T-helper 2 cell treated with Interferon-gamma antibody and Interleukin-4, amounts not matched to agents 100 ng/mL and 5 ng/mL, for 36 hours (primary cell): ENCODE data around the gene RFX2. TPM values are rescaled to one million over a fixed set of nuclear protein-coding genes. Genes with fewer than 3 reads are reported as not detected.

Experiments
- intact Hi-C: fragments of 100-400 bp; cut with micrococcal nuclease; formaldehyde crosslinking; loops from one replicate; pipeline ENCODE4 v1.15.1; 2023
- total RNA-seq: library from RNA; stranded (reverse); gene quantifications from 2 replicates; pipeline ENCODE4 v1.2.3, GENCODE V29; 2022

RFX2 gene
- total RNA-seq, 1 donor from 2014 or later, result 8.1 TPM

DNA sequence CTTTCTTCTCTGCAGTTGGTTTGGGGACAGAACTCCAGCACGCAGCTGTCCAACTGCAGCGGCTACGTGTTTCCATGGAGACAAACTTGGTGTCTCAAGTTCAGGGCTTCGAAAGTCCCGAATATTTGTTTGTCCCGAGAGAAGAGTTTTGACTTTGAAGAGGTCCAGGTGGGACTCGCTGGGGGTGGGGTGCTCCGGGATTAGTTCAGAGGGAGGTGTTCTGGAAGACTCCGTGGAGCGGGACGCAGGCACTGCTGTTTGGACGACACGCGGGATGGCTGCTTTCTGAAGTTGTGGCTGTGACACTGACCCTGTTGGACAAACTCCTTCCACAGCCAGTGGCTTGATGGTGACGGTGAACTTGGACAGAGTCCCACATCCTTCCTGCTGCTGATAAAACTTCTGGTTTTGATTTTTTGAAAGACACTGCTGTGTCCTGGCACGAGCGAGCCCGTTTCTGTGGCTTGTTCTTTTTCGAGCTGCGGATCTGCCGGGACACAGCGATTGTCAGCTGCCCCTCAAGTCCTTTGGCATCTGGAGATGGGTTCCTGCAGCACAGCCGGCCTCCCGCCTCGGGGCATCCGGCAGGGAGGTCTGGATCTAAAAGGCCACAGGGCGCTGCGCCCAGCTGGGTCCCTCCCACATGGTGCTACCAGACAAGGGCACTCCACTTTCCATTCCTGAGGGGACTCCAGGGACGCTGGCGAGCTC, 116.5 kb downstream of the RFX2 start:
- intact Hi-C loops, result no loop called here

DNA sequence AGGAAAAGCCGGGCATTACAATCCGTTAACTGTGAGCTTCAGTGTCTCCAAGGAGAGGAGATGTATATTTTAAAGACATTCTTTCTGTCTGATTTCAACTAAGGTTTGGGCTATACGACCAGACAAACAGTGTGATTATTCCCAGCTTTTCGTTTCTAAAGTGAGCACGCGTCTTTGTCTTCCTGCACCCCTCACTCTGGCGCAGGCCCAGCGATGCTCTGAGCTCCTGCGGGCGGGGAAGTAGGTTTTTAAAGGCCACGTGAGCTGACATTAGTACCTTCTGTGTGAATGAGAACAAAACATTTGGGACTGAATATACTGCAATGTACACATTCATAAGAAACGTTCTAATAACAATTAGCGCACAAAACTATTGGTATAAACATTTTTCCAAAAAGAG, 117.1 kb downstream of the RFX2 start:
- intact Hi-C loops, result no loop called here

DNA sequence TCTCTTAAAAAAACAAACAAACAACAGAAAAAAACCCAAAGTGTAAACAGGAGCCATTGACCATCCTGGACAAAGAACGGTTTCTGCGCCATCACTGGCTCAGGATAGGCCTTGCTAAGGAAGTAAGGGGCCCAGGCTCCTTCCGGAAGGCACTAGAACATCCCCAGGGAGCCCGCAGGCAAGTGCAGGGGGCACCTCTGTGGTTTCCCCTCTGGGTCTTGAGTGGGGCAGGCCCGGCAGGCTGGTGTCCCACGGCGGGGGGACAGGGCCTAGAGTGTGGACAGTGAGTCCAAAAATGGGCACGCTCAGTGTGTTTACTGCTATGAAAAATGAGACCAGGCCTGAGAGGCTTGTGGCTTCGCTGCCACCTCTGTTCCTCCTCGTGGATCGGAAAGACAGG, 117.5 kb downstream of the RFX2 start:
- intact Hi-C loops, result no loop called here

DNA sequence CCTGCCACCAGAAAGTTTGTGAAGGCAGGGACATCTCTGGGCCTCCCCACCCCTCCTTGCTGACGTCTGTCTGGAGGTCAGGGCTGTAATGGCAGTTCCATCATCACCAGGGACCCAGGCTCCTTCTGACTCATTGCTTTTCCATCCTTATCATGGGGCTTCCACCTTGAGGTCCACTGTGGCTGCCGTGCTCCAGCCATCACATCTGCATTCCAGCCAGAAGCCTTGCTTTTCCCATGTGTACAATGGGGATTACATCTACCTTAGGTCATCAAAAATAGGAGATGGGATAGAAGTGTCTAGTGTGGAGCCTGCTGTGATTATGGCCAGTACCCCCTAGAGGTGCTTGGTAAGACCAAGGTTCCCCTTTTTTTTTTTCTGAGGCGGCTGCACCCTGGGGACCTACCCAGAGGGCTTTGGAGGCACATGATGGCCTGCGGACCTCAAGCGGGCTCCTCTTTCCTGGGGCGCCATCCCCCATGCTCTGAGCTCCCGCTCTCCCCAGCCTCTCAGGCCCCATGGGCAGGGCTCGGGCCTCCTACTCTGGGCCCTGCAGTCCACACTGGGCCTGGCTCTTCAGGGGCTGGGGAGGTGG, 119.0 kb downstream of the RFX2 start:
- intact Hi-C loops, result no loop called here

DNA sequence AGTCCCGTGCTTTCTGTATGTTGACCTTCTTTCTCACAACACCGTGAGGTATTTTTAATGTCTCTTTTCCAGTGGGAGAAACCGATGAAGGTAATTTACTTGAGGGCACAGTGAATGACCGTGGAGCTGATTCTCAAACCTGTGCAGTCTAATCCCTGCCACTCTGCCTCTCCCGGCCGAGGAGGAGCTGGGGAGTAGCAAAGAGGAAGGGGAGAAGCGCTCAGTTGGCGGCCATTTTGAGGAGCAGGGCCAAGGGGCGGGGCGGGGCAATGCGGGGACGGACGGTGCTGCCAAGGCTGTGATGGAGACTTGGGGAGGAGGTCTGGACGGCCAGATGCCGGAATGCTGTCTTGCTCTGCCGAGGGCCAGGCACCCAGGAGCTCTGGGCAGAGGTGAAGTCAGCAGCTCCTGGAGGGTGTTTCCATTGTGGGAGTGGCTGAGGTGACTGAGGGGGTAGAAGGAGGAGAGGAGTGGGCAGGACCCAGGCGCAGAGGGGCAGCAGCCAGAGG, 120.0 kb downstream of the RFX2 start:
- intact Hi-C loops, result no loop called here

DNA sequence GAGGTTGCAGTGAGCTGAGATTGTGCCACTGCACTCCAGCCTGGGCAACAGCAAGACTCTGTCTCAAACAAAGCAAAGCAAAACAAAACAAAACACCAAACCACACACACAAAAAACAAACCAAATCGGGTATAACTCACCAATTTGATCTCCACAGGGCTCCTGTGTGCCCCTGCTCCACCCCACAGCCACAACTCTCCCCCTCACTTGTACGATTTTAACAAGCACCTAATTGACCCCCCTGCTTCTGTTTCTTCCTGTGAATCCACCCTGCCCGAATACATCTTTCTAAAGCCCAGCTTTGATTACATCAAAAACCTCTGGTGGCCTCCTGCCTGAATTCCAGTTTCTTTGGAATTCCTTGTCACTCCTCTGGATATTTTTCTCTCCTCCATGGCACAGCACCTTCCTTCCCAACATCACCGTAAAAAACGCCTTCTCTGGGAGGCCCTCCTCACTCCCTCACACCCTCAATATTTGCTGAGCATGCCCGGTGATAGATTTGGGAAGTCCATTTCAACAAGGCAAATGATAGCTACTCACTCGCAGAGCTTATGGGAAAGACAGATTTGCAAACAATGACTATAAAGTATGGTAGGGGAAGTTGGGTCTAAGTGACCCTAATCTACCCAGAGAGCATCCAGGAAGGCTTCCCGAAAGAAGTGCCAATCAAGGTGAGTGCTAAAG, 120.8 kb downstream of the RFX2 start:
- intact Hi-C loops, result loop anchor here (10.0 kb wide), 1 partner anchor 135 kb away; no protein-coding TSS in a partner anchor

DNA sequence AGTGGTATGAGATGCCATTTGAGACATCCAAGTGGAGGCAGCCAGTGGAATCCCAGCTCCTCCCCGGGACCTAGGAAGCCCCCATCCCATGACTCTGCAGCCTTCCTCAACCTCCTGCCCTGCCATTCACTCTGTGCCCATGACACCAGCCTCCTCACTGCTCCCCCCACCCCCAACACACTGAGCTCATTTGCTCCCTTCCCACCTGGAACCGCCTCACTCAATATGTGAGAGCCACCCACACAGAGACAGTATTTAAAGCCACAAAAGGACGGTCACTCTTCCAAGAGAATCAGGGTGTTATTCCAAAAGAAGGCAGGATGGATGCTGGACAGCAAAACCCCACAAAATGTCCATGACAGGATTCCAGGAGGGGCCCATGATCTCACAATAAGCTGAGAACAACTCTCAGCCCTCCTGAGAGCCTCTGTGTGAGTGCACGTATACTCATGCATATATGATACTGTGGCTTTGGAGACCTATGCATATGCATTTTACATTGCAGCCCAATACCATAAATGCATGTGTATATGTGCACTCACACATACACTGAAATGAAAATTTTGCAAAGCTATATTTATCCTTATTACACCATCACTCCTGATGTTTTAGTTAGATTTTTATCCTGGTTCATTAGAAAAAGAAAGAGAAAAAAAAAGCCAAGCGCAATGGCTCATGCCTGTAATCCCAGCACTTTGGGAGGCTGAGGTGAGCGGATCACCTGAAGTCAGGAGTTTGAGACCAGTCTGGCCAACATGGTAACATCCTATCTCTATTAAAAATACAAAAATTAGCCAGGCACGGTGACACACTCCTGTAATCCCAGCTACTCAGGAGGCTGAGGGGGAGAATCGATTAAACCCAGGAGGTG, 121.5 kb downstream of the RFX2 start:
- intact Hi-C loops, result loop anchor here (10.0 kb wide), 1 partner anchor 136 kb away; no protein-coding TSS in a partner anchor

DNA sequence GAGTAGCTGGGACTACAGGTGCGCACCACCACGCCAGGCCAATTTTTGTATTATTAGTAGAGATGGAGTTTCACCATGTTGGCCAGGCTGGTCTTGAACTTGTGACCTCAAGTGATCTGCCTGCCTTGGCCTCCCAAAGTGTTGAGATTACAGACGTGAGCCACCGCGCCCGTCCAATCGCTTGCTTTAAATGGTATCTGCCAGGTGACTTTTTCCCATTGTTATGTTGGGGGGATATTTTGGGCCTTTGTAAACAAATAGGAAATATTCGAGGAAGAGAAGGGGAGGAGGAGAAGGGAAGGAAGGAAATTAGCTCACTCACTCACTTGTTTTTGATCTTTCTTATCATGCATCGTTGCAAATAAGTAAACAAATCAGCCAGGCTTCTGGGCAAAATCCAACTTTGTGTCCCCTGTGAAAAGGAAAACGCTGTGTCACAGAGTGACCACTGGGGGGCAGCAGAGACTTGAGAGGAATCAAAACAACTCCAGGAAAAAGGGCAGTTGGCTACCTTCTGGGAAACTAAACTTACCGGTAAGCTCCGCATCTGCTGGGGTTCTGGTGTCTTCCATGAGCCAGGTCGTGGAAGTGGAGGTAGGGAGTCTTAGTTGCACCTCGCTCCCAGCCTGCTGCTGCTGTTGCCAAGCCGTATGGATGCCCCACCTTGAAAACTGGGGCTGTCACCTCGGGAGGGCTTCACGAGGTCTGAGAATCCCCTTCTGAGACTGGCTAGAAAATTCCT, 123.1 kb downstream of the RFX2 start:
- intact Hi-C loops, result loop anchor here (1.0 to 10.0 kb wide), 2 partner anchors 35 to 138 kb away; no protein-coding TSS in a partner anchor

DNA sequence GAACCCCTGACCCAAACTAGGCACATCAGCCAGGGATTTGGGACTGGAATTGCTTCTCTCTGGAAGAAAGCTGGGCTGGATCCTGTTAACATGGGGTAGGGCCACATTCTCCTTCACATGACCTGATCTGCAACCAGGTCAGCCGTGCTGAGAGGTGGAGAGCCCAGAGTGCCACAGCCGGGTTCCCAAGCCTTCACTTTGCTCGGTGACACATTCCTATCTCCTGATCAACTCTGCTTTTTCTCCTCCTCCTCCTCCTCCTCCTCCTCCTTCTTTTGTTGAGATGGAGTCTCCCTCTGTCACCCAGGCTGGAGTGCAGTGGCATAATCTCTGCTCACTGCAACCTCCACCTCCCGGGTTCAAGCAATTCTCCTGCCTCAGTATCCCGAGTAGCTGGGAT, 124.5 kb downstream of the RFX2 start:
- intact Hi-C loops, result loop anchor here (10.0 kb wide), 1 partner anchor 139 kb away; no protein-coding TSS in a partner anchor

DNA sequence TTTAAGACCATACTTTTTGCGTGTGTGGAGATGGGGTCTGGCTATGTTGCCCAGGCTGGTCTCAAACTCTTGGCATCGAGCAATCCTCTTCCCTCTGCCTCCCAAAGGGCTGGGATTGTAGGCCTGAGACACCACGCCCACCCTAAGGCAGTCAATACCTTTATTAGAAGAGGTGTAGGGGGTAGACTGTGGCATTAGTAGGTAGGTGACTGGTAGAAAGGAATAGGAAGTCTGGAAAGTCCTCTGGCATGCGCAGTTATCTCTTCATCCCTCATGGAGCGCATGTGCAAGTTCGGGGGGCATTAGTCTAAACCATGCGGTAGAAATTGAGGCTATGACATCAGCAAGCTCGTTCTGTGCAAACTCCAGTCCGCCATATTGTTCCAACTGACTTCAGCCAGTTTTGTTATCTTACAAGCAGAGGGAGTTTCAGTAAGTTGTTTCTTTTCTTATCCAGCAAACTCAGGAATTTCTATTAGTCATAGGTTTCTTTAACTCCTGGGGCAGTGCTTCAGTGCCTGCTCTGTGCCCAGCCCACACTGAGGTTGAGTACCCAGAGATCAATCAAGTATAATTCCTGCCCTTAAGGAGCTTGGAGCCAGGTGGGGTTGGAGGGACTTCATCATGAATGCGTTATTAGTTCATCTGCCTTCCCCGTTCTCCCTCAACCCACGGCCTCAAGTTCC, 125.1 kb downstream of the RFX2 start:
- intact Hi-C loops, result loop anchor here (10.0 kb wide), 1 partner anchor 140 kb away; no protein-coding TSS in a partner anchor

DNA sequence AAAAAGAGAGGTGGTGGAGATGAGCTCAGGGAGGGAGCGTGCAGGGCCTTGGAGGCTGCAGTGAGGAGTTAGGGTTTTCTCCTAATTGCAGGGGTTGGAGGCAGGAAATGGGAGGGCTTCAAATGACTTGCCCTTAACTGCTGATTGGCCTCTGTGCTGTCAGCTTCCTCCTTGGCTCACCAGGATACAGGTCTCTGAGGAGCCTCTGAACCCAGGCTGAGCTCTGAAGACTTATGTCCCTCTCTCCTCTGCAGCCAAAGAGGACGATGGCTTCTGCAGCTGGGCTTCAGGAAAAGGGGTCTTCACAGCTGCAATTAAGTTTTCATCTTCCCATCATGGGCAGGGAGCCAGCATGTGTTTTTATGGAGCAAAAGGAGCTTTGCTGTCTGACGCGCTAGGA, 125.7 kb downstream of the RFX2 start:
- intact Hi-C loops, result loop anchor here (10.0 kb wide), 1 partner anchor 140 kb away; no protein-coding TSS in a partner anchor

DNA sequence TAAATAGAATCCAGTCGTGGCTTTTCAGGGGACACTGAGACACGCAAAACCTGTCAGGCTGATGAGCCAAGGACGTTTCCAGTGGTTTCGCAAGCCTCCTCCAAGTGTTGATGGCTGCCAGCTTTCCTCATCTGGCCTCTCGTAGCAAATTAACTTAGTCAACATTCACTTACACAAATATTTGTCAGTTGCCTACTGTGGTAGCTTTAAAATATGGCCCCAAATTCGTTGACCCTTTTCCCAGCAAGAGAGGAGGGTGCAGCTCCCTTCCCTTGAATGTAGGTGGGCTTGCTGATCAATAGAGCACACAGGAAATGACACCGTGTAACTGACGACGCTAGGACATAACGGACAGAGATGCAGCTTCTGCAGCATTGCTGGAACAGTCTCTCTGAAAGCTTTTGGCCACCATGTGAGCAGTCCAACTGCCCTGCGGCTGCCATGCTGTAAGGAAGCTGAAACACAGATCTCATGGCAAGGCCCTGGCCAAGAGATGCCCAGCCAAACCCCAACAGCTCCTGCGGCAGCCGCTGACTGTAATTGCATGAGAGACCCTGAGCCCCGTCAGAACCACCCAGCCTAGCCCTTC, 126.8 kb downstream of the RFX2 start:
- intact Hi-C loops, result loop anchor here (10.0 kb wide), 1 partner anchor 141 kb away; no protein-coding TSS in a partner anchor

DNA sequence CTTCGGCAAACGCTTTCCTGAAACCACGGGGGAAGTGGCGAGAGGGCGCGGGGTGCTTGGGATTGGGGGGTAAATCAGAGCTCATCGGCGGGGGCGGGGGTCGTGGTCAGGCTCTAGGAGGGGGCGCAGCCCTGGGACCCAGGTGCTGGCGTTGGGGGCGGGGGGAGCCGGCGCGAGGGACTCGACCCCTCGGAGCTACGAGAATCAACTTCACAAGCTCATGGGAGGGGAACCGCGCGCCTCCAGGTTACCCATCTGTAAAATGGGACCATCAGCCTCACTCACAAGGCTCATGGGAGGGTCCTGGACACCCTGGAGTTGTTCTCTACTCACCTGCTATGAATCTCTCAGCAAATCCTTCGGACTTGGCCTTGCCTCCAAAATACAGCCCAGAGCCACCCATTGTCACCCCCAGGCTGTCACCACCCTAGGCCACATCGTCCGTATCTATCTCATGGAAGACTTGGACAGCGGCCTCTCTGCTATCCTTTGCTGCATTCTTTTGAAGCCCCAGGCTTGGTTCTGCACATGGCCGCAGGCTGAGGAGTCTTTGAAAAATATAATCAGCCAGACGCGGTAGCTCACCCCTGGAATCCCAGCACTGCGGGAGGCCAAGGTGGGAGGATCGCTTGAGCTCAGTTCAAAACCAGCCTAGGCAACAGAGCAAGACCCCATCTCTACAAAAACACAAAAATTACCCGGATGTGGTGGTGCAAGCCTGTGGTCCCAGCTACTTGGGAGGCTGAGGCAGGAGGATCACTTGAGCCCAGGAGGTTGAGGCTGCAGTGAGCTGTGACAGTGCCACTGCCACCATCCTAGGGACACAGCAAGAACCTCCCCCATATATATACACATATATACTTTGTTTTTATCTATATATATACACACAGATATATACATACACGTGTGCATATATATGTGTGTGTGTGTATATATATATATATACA, 131.4 kb downstream of the RFX2 start:
- intact Hi-C loops, result loop anchor here (1.0 to 5.0 kb wide), 4 partner anchors 75 to 383 kb away; partner anchors contain the start of genes CLPP, DUS3L and VMAC

DNA sequence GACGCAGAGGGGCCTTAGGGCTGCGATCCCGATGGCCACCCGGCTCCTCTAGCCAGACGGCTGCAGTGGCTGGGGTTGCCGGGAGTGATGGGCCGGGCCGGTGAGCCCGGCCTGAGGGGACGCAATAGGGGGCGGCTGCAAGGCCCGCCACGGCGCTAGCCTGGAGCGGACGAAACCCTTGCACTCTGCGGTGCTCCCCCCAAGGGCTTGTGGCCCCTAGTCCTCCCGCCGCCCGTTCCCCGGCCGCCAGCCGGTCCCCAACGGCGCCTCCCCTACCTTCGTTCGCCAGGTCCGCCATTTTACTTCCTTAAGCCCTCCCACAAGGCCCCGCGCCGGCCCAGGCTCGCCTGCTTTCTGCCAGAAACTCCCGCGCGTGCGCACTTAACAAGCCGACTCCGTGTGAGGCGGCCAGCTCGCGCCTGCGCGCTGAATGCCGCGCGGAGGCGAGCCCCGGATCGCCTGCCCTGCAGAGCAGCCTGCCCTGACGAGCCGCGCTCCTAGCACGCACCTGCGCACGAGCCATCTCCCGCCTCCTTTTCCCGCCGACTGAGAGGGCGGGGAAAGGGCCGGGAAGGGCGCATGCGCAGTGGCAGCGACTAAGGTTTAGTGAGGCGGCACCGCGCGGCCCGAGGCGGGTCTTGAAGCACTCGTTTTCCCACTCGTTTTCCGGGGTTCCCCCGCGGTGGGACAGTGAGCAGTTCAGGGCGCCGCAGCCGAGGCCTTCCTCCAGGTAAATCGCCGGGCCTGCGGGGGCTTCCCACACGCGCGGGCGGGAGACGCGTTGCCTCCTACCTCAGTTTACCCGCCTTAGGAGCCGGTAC, 132.3 kb downstream of the RFX2 start, which contains the start of gene RANBP3:
Gene RANBP3, minus strand, starts transcription at position 356 of the 821 bp plus-strand sequence. Its CDS starts 58 bp downstream, at position 298.
- intact Hi-C loops, result loop anchor here (1.0 to 5.0 kb wide), 4 partner anchors 74 to 384 kb away; partner anchors contain the start of genes CLPP, DUS3L and VMAC

DNA sequence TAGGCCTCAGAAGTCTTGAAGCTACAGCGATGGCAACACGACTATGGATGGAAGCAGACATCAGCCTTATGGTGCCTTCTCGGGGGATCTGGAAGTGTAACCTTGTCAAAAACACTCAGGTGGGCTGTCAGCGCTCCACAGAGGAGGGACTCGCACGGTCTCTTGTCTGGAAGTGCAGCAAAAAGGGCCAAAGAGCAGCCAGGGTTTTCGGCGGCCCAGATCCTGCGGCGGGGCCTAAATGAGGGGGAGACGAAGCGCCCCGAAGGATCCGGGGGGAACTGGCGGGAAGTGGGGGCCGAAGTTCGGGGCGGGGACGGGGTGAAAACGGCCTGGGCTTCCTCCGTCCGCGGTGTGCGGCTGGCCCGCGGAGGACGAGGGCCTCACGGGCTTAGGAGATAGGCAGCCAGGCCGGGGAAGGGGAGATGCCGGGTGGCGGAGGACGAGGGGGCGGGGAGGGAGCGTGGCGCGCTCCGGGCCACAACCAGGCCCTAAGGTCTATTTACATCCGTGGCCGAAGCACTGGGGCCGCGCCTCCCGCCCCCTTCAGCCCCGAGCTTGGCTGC, 133.0 kb downstream of the RFX2 start:
- intact Hi-C loops, result loop anchor here (5.0 kb wide), 1 partner anchor 385 kb away; the partner anchor contains the start of gene CLPP

DNA sequence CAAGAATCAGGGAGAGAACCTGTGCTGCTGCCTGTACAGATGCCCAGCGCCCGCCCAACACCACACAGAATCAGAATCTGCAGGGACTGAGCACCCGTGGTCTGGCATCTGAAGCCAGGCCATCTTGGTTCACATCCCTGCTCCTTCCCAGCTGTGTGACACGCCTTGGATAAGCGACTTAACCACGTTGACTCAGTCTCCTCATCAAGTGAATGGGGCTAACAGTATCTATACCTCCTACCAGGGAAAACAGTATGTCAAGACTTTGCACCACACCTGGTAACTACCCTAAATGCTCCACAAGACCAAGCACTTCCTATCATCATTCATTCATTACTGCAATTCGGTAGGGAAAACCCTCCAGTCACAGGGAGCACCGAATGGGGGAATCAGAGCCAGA, 133.5 kb downstream of the RFX2 start:
- intact Hi-C loops, result loop anchor here (5.0 kb wide), 1 partner anchor 386 kb away; the partner anchor contains the start of gene CLPP
